Measurements from ENCODE around the gene ARMH1.
"Not testable (repeated sequence)": the region's sequence is repeated elsewhere in the genome, so short reads cannot be mapped to it uniquely, and the experiment has no call there.

ARMH1 gene

DNA sequence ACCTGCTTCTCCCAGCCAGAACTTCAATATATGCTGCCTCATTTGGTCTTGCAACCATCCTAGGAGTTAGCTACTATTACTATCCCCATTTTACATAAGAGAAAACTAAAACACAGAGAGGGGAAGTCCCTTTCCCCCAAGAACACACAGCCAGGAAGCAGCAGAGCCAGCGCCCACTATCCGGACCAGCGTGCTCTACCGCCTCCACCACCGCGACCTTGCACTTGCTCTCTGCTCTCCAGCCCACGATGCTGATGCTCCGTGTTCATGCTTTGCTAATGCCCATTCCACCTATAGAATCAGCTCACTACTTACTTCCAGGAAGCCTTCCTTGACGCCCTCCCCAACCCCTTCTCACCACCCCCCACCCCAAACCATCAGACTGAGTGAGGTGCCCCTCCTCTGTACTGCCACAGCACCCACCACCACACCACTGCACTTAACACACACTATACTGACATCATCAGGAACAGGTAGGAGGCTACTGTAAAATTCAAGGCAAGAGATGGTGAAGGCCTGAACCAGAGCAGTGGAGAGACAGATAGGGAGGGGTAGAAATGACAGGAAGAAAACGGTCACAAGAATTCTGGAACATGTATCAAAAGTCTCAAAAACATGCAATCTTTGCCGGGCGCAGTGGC, 9.7 kb upstream of the ARMH1 start:
- DNase-seq (ENCODE audit: extremely low read depth in 1 of 2, low read depth in 1 of 2) = no peak

DNA sequence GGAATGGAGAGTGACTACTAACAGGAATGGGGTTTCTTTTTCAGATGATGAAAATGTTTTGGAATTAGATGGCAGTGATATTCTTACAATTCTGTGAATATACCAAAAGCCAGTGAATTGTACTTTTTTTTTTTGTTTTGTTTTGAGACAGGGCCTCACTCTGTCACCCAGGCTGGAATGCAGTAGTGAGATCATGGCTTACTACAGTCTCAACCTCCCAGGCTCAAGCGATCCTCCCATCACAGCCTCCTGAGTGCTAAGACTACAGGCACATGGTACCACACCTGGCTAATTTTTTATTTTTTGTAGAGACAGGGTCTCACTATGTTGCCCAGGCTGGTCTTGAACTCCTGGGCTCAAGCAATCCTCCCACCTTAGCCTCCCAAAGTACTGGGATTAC, 7.8 kb upstream of the ARMH1 start:
- not testable (repeated sequence) for DNase-seq (ENCODE audit: extremely low read depth in 1 of 2, low read depth in 1 of 2)

DNA sequence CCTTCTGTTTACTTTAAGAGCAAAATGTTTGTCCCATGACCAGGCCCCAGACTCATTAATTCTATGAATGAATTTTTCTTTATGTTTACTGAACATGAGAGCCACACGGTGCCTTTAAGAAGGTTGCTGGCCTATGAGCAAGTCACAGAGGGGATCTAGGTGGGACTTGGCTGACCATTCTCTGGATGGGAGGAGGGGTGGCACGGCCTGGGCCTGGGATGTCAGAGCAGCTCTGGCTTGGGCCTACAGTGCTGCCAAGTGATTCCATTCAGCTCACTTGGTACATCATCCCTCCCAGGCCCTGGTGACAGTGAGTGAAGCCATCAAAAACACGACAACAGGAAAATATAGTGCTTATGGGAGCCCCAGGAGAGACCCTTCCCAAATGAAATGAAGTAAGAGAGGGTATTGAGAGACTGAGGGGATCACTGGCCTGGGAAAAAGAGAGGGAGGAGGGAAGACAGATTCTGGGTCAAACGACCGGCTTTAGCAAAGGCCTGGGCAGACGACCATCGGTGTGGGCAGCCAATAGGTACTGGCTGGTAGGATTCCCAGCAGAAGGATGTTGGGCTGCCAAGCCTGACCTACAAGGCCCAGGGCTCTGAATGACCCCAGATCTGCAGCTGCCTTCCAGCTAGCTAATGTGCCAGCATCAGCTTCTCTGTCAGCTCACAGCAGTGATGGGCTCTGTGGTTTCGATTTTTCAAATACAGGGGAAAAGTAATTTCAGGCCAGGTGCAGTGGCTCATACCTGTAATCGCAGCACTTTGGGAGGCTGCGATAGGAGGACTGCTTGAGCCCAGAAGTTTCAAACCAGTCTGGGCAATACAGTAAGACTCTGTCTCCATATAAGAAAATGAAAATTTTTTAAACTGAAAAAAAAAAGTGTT, 3.5 kb upstream of the ARMH1 start:
- no peak for DNase-seq (ENCODE audit: extremely low read depth in 1 of 2, low read depth in 1 of 2)

DNA sequence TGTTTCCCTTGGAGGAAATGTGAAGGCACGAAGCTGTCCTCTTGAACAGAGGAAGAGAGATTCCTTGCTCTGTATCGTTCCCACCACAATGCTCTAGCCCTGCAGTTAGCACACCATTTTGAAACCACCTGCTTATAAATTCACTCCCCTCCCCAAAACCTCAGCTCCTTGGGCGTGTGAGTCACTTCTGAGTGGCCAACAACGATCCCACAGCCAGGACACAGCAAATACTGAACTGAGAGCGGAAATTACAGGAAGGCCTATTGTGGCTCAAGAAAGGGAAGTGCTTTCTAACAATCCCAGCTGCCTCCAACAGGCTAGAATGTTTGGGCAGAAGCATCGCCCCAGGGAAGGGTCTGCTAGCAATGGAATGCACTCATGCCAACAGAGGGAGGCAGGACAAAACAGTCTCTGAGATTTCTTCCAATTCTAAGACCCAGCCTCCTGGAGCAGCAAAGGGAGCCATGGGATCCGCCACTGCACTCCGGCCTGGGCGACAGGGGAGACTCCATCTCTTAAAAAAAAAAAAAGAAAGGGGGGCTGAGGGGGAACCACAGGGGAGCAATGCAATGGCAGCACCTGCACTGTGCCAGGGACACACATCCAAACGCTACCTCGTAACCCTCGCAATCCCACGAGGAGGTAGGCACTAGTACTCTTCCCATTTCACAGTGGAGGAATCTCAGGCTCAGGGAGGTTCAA, 2.1 kb upstream of the ARMH1 start:
- no peak for DNase-seq (ENCODE audit: extremely low read depth in 1 of 2, low read depth in 1 of 2)

DNA sequence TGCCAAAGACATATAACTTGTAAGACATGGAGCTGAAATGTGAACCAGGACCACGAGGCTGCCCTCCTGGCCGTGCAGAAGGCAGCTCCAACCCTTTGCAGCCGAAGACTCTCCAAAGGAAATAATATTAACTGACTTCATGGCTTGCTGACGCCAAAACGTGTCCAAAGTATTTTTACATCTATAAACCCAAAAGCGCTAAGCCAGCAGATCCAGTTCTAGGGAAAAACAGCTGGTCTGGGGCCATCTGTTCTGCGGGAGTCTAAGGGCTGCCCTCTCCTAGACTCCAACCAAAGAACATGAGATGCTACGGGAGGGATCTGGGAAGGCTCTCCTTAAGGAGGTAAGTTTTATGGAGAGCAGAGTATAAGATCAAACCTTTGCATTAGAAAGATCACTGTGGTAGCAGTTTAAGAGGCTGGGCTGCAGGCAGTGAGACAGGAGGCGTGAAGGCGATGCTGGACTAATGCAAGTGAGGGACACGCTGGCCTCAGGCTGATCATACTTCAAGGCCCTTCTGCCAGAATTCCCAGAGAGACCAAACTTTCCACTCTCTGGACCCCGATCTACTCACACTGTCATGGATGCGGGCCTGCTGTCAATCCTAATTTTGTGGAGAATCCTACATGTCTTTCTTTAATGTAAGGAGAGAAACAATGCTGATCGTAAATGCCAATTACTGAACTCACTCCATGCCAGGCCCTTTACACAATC, 1.4 kb upstream of the ARMH1 start:
- no peak for DNase-seq (ENCODE audit: extremely low read depth in 1 of 2, low read depth in 1 of 2)

DNA sequence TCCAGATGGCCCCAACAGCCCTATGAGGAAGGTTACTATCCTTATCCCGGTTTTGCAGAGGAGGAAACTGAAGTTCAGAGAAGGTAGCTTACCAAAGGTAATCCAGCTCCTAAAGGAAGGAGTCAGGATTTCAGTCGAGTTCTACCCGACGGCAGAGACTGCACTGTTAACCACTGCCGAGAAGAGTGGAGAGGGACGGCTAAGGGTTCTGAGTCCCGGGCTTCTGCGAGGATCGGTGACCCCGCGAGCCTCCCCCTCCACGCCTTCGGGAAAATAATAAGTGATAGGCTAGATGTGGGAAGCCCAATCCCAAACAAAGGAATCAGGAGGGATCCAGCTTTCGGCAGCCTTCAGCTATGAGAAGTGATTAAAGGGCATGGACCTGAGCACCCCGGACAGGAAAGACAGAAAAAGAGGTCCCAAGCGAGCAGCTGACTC, 820 bp upstream of the ARMH1 start:
- DNase-seq (ENCODE audit: extremely low read depth in 1 of 2, low read depth in 1 of 2) = no peak

DNA sequence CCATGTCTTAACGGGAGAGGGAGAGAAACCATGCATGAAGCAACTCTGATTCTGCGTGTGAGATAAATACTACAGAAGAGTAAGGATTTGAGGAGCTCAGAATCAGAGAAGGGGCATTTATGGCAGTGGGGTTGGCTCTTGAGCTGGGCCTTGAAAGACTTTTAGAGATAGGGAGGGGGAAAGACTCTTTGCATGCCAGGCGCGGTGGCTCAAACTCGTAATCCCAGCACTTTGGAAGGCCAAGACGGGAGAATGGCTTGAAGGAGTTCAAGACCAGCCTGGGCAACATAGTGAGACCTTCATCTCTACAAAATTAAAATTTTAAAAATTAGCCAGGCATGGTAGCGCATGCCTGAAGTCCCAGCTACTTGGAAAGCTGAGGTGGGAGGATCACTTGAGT, 672 bp downstream of the ARMH1 start:
- no peak for DNase-seq (ENCODE audit: extremely low read depth in 1 of 2, low read depth in 1 of 2)

DNA sequence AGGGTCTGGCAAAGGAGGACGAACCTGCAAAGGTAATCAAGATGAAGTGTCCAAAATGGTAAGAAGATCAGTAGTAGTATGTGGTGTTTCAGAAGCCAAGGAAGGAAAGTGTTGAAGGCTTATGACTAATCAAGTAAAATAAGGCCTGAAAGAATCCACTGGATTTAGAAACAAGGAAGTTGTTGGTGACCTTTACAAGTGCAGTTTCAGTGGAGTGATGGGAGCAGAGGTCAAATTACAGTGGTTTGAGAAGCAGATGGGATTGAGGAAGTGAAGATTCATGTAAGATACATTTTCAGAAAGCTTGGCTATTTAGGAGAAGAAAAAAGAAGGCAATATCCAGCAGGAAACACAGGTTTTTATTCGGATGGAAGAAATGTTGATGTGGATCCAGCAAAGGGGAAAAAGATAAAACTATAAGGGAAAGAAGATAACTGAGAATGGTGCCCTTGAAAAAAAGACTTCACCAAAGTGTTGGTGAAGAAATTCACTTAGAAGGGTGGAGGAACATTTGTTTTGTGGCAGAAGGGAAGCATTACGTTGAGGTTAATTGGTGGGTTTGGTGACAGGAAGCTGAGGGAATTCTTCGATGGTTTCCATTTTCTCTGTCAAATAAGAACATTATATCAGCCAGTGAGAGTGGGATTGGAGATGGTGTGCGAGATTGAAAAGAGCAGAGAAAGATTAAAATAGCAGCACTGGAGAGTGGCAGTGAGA, 2.1 kb downstream of the ARMH1 start:
- DNase-seq (ENCODE audit: extremely low read depth in 1 of 2, low read depth in 1 of 2) = no peak

DNA sequence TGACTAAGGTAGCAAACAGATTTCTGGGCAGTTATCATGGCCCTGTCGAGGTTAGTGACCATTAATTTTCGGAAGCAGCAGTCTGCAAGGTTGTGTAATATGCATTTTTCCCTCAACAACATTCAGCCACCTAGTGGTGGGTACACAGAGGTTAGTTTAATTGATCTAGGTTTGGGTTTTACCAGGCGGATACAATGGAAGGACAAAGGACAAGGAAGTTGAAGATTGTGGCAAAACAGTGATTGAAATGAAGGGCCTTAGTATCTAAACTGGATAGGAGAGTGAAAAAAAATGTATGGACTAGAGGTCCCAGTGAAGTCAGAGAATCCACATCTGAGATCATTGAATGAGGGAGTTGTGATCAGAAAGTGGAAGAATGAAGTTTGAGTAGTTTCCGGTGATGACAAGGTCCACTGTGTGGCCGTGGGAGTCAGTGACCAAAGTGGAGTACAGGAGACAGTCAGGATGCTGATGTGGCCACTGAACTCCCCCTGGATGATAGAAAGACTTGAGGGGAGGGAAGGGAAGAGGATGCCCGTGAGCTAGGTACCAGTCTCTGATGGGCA, 2.8 kb downstream of the ARMH1 start:
- DNase-seq (ENCODE audit: extremely low read depth in 1 of 2, low read depth in 1 of 2) = no peak

DNA sequence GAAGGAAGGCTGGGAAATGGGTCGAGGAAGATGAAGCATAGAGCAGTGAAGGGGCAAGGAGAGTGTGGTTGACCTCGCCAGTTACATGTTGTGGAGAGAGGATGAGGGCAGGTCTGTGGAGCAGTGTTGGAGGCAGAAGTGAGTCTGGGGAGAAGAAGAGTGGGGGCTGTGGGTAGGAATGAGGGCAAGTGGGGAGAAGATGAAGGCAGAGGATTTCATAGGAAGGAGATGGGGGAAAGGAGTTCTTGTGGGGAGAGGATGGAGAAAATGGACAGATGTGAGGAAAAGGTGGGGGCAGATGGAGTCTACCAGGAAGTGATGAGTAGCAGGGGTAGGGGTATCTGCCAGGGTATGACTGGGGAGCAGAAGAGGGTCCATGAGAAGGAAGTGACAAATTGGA, 3.6 kb downstream of the ARMH1 start:
- DNase-seq (ENCODE audit: extremely low read depth in 1 of 2, low read depth in 1 of 2) = no peak

DNA sequence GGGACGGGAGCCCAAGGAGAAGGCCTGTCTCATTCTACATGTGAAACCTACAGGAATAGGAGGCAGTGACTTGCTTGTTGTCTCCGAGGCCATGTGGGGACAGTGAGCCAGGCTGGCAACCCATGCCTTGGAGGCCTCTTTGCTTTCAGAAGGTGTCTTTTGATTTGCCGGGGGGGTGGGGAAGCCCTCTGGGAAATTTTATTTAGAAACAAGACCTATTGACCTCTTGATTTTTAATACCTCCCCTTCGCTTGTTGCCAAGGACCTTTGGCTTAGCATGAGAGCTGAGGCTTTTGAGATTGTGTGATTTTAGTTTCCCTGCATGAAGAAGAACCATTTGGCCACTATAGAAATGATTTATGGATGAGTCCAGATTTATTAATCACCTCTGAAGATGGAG, 4.1 kb downstream of the ARMH1 start:
- DNase-seq (ENCODE audit: extremely low read depth in 1 of 2, low read depth in 1 of 2) = no peak

DNA sequence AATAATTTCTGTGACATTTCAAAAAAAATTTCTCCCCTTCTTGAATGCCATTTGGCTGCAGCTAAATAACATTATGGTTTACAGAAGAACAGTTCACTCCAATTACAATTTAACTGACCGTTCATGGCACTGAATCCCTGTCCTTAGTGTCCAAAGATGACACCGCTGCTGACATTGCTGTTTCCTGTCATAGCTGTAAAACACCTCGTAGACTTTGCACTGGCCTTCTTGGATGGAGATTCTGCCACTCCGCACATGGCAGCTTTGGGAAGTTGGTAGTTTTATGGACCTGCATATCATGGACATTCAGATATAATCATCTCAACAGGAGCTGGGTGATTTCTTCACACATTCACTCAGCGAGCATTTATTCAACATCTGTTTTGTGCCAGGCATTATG, 5.0 kb downstream of the ARMH1 start:
- no peak for DNase-seq (ENCODE audit: extremely low read depth in 1 of 2, low read depth in 1 of 2)

DNA sequence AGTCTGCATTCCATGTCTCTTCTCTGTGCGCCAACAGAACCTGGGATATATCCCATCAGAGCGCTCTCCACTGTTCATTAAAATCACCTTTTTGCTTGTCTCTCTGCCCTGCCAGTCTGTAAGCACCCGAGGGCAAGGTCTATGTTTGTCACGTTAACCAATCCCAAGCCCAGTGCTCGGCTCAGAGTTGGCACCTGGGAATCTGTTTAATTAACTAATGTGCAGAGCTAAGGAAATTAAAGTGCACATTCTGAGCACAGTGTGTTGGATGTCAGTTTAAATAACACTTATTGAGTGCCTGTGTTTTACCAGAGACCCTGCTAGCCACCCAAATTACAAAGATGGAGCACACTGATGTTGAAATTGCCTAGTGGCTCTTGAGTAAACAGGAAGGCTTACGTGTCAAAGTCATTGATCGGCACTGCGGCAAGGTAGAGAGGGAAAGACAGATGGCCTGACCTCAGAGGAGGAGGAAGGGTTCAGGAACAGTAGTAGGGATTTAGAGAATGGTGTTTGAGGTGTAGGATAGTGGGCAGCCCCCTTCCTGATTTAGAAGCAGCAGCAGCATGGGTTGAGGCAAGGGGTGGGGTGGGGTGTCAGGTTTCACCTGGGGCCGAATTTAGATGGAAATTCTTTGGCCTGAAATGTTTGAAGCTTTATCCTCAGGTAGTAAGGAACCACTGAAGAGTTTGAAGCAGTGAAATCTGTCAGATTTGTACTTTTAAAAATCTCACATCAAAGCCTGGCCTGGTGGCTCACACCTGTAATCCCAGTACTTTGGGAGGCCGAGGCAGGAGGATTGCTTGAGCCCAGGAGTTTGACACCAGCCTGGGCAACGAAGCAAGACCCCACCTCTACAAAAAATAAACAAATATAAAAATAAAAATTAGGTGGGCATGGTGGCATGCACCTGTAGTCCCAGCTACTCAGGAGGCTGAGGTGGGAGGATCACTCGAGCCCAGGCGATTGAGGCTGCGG, 7.7 kb downstream of the ARMH1 start:
- DNase-seq (ENCODE audit: extremely low read depth in 1 of 2, low read depth in 1 of 2) = no peak

DNA sequence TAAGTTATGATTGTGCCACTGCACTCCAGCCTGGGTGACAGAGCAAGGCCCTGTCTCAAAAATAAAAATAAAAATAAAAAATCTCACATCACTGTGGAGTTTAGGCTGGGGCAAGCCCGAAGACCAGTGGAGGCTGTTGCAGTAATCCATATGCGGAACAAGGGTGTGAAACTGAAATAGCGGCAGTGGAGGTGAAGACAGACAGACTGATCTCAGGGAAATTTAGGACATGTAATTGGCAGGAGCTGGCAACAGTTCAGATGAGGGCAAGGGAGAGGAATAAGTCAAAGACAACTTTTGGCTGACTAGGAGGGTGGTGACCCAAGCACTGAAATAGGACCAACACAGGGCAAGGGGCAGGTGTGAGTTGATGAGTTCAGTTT, 8.4 kb downstream of the ARMH1 start:
- DNase-seq (ENCODE audit: extremely low read depth in 1 of 2, low read depth in 1 of 2) = no peak

DNA sequence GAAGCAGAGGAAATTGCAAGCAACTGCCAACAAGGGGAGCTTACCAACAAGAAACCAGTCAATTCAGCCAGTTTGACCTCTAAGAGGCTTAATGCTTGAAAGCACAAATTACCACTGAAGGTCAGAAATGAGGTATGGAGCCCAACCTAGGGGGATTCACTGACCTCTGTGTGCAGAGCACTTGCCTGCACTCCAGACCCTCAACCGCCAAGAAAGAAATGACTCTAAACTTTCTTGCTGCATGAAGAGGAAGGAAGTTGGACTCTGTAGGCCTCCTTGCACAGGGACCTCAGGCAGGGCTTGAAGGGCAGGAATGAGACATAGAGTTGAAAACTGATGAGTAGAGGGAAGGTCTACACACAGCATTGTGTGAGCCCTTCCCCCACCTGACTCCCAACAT, 10.0 kb downstream of the ARMH1 start:
- DNase-seq (ENCODE audit: extremely low read depth in 1 of 2, low read depth in 1 of 2) = no peak

DNA sequence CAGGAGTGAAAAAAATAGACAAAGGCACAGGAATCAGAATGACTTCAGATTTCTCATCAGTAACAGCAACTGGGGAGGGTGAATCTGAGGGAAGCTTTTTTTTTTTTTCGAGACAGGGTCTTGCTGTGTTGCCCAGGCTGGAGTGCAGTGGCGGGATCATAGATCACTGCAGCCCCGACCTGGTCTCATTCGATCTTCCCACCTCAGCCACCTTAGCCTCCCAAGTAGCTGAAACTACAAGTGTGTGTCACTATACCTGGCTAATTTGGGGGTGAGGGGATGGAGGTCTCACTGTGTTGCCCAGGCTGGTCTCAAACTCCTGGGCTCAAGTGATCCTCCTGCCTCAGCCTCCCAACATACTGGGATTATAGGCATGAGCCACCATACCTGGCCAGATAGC, 10.7 kb downstream of the ARMH1 start:
- no peak for DNase-seq (ENCODE audit: extremely low read depth in 1 of 2, low read depth in 1 of 2)

DNA sequence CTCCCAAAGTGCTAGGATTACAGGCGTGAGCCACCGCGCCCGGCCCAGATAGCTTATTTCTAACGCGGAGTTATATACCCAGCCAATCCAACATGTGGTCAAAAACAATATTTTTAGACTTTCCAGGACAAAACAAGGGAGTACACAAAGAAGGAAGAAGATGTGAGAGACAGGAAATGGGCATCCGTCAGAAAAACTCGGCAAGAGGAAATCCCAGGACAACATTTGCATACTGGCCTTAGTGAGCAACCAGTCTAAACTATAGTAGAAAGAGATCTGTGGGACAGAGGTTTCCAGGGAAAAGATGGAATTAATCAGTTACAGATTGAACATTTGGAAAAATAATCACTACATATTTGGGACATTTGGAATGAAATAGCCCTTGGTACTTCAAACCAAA, 11.4 kb downstream of the ARMH1 start:
- DNase-seq (ENCODE audit: extremely low read depth in 1 of 2, low read depth in 1 of 2) = no peak

DNA sequence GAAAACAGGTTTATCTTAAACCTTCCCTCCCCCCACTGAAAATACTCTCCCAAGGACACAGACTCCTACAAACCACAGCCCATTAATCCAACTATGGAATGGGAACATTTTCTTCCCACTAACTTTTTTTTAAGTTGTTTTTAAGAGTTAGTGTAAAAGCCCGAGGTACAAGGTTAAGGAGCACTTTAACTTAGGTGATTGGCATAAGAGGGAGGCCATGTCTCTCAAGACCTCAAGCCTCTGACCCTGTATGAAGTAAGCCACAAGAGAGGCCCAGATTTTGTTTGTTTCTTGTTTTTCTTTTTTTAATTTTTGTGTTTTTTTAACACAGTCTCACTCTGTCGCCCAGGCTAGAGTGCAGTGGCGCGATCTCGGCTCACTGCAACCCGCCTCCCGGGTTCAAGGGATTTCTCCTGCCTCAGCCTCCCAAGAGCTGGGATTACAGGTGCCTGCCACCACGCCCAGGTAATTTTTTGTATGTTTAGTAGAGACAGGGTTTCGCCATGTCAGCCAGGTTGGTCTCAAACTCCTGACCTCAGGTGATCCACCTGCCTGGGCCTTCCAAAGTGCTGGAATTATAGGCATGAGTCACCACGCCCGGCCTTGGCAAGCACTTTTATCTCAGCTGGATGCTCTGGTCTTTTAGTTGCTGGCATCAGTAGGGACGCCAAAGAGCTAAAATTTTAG, 14.4 kb downstream of the ARMH1 start:
- DNase-seq (ENCODE audit: extremely low read depth in 1 of 2, low read depth in 1 of 2) = no peak

DNA sequence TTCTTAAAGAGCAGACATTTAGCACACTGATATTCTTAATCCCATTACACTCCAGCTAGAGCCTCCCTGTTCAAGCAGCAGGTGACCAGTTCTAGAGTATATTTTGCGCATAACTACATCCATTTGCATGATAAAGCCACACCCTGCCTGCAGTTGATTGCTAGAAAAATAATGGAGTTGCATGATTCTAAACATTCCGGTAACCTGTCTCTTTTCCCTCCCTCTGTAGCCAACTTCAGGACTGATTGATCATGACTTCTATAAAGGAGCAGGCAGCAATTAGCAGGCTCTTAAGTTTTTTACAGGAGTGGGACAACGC, 14.9 kb downstream of the ARMH1 start:
- DNase-seq (ENCODE audit: extremely low read depth in 1 of 2, low read depth in 1 of 2) = no peak

Measured in activated CD8-positive, alpha-beta memory T cell treated with anti-CD3 and anti-CD28 coated beads for 1 hour (primary cell).